Measurements from ENCODE around the gene SLC46A1. TPM values are rescaled to one million over a fixed set of nuclear protein-coding genes. Genes with fewer than 3 reads are reported as not detected.

The SLC46A1 gene
- total and polyA plus RNA-seq, 2 of the 8 experiments (the other 6 are each of a cell fraction or from before 2014, with no cell fraction given), result 5.3 to 8.7 TPM

DNA sequence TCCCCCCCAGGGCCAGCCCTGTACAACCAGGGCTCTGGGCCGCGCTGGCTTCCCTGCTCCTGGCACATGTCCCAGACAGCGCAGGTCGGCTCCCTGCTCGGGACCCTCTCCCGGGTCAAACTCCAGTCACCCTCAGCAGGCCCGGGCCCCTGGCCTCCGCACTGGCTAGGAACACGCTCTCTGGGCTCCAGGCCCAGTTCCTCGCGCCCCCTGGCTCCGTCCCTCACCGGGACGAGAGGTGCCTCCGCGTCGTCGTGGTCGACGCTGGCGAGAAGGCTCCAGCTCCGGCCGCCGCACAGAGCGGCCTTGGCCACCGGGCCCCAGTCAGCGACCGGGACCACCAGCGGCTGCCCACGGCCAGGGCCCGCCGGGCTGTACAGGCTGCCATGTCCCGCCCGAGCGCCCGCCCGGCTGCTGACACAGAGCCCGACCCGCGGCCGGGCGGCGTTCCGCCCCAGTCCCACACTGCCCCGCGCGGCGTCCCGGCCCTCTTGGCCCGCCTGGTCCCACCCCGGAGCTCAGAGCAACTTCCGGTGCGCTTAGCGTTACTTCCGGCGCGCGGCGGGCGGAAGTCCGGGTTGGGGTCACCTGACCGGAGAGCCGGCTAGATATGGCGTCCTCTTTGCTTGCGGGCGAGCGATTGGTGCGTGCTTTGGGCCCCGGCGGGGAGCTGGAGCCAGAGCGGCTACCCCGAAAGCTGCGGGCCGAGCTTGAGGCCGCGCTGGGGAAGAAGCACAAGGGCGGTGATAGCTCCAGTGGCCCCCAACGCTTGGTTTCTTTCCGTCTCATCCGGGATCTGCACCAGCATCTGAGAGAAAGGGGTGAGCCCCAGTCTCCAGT, 48.7 kb downstream of the SLC46A1 start, which contains the start of gene POLDIP2 (continued):
- TF ChIP-seq SRF (IDR thresholded peaks at IDR 0.05; ENCODE audit: low read depth, low read length) (peak; percentile 35; the same call in 1 of the 2 replicates), YY1 (IDR thresholded peaks at IDR 0.05; ENCODE audit: low read depth, low read length) (peak; percentile 96), SUZ12 (IDR thresholded peaks at IDR 0.05; ENCODE audit: low read length) (no peak), JUND (IDR thresholded peaks at IDR 0.05; ENCODE audit: low read length) (no peak), SIX5 (IDR thresholded peaks at IDR 0.05; ENCODE audit: low read depth, low read length) (peak; percentile 5; the same call in 1 of the 2 replicates), RBBP5 (IDR thresholded peaks at IDR 0.05; ENCODE audit: borderline replicate concordance, low read depth, low read length) (0 out of 2 replicates have a peak, but pooled peaks have one; percentile 59), KDM5A (IDR thresholded peaks at IDR 0.05; ENCODE audit: low read length) (peak; percentile 98), FOSL1 (IDR thresholded peaks at IDR 0.05; ENCODE audit: insufficient read depth, low read depth, low read length) (no peak), NANOG (IDR thresholded peaks at IDR 0.05; ENCODE audit: insufficient read depth, low read depth, low read length, poor library complexity, severe bottlenecking) (peak; percentile 54), ASH2L (IDR thresholded peaks at IDR 0.05; ENCODE audit: low read length) (peak; percentile 48), MAFK (IDR thresholded peaks at IDR 0.05; ENCODE audit: low read depth, low read length) (no peak), CHD1 (IDR thresholded peaks at IDR 0.05; ENCODE audit: low read depth, low read length) (no peak), SP2 (IDR thresholded peaks at IDR 0.05; ENCODE audit: low read length) (no peak)
